ENCODE results near the gene GADL1. TPM values are rescaled to one million over a fixed set of nuclear protein-coding genes. Genes with fewer than 3 reads are reported as not detected.

The GADL1 gene
- total RNA-seq, 1 experiment from 2014 or later: not detected

- intact Hi-C loops (cut with micrococcal nuclease): no loop called here
- CTCF ChIA-PET: no interaction called here
- Histone ChIP-seq H2AFZ (ENCODE audit: low read depth, low read length, poor library complexity, severe bottlenecking) (no peak overlapping the region), H3K27ac (ENCODE audit: low read depth, low read length) (no peak overlapping the region), H3K9me3 (ENCODE audit: control insufficient read depth in 1 of 2, insufficient read depth in 1 of 2, low read depth in 1 of 2, low read length in 2 of 2) (no peaks in the 10 kb centered on the region), H3K4me1 (ENCODE audit: control insufficient read depth in 1 of 2, insufficient read depth in 2 of 2, low read length in 2 of 2) (peaks cover 0 to 9% of the 10 kb centered on the region in 2 experiments; a peak in 1 of 4 replicates), H3K9ac (ENCODE audit: low read length) (no peak overlapping the region), H3K79me2 (ENCODE audit: insufficient read depth, low read length) (no peaks in the 10 kb centered on the region), H3K36me3 (ENCODE audit: control insufficient read depth in 1 of 2, insufficient read depth in 2 of 2, low read length in 2 of 2) (no peaks in the 10 kb centered on the region), H3K4me2 (ENCODE audit: low read length) (no peak overlapping the region), H4K20me1 (ENCODE audit: insufficient read depth) (no peaks in the 10 kb centered on the region), H3K27me3 (ENCODE audit: insufficient read depth, low read length) (peaks cover 10% of the 10 kb centered on the region), H3K9me2 (ENCODE audit: insufficient read depth) (no peaks in the 10 kb centered on the region), H3K4me3 (replicated peaks in 1 of 2; ENCODE audit: low read depth in 1 of 2, low read length in 2 of 2) (no peak overlapping the region)
- BruUV-seq (replicated peaks): no TSS peak
- TF ChIP-seq EZH2 (IDR thresholded peaks at IDR 0.05) (no peak), EZH2phosphoT487 (IDR thresholded peaks at IDR 0.05; ENCODE audit: borderline replicate concordance) (no peak), REST (IDR thresholded peaks at IDR 0.05; ENCODE audit: low read depth) (no peak)
- POLR2A ChIA-PET: no interaction called here
- DNase-seq (ENCODE audit: low read depth, low spot score) (no peak), ATAC-seq (no peak)
- RAD21 ChIA-PET (ENCODE audit: low non-redundant PET in 1 of 2, low total read pairs in 2 of 2, uncharacterized antibody in 2 of 2, unreplicated experiment in 2 of 2): interaction anchor here in 1 of 2 experiments (0.6 kb wide), 1 partner anchor 712 kb away, joined by 8 read pairs; no protein-coding TSS in a partner anchor
Measured at GRCh38 chr3:30890907-30891306, 3.6 kb downstream of the GADL1 start.

GRCh38 chr3:30886888-30887287 lies 7.6 kb downstream of the GADL1 start:
- no peak overlapping the region for H2AFZ ChIP-seq (ENCODE audit: low read depth, low read length, poor library complexity, severe bottlenecking)
- no peaks in the 10 kb centered on the region for H3K9me2 ChIP-seq (ENCODE audit: insufficient read depth)
- no peak overlapping the region for H3K4me3 ChIP-seq (replicated peaks in 1 of 2; ENCODE audit: low read depth in 1 of 2, low read length in 2 of 2)
- no peak for DNase-seq (ENCODE audit: low read depth, low spot score)
- intact Hi-C loops (cut with micrococcal nuclease): no loop called here
- POLR2A ChIA-PET: no interaction called here
- H4K20me1 ChIP-seq (ENCODE audit: insufficient read depth): no peaks in the 10 kb centered on the region
- no peak overlapping the region for H3K4me2 ChIP-seq (ENCODE audit: low read length)
- RAD21 ChIA-PET (ENCODE audit: low non-redundant PET in 1 of 2, low total read pairs in 2 of 2, uncharacterized antibody in 2 of 2, unreplicated experiment in 2 of 2): no interaction called here
- CTCF ChIA-PET: no interaction called here
- no peaks in the 10 kb centered on the region for H3K4me1 ChIP-seq (ENCODE audit: control insufficient read depth in 1 of 2, insufficient read depth in 2 of 2, low read length in 2 of 2)
- H3K27me3 ChIP-seq (ENCODE audit: insufficient read depth, low read length): no peaks in the 10 kb centered on the region
- H3K79me2 ChIP-seq (ENCODE audit: insufficient read depth, low read length): no peaks in the 10 kb centered on the region
- BruUV-seq (replicated peaks): no TSS peak
- no peaks in the 10 kb centered on the region for H3K36me3 ChIP-seq (ENCODE audit: control insufficient read depth in 1 of 2, insufficient read depth in 2 of 2, low read length in 2 of 2)
- no peak for ATAC-seq
- H3K27ac ChIP-seq (ENCODE audit: low read depth, low read length): no peak overlapping the region
- H3K9me3 ChIP-seq (ENCODE audit: control insufficient read depth in 1 of 2, insufficient read depth in 1 of 2, low read depth in 1 of 2, low read length in 2 of 2): no peaks in the 10 kb centered on the region
- no peak overlapping the region for H3K9ac ChIP-seq (ENCODE audit: low read length)
- no peak for TF ChIP-seq SIN3A (IDR thresholded peaks at IDR 0.05; ENCODE audit: low read depth)
- TF ChIP-seq ZFX (IDR thresholded peaks at IDR 0.05): no peak
- TF ChIP-seq SP1 (IDR thresholded peaks at IDR 0.05; ENCODE audit: low read depth): no peak
- TF ChIP-seq EZH2phosphoT487 (IDR thresholded peaks at IDR 0.05; ENCODE audit: borderline replicate concordance): no peak
- no peak for TF ChIP-seq CTCF (IDR thresholded peaks at IDR 0.05 in 2 of 3, conservative IDR thresholded peaks at IDR 0.05 in 1 of 3; ENCODE audit: borderline replicate concordance in 1 of 3, insufficient read depth in 1 of 3, low read depth in 2 of 3, low read length in 2 of 3)
- no peak for TF ChIP-seq YY1 (IDR thresholded peaks at IDR 0.05; ENCODE audit: extremely low read depth, insufficient replicate concordance, low read depth, low read length)
- no peak for TF ChIP-seq REST (IDR thresholded peaks at IDR 0.05; ENCODE audit: low read depth)
- no peak for TF ChIP-seq EZH2 (IDR thresholded peaks at IDR 0.05)
- no peak for TF ChIP-seq ZNF274 (IDR thresholded peaks at IDR 0.05; ENCODE audit: low read depth, low read length)
- TF ChIP-seq ELF1 (IDR thresholded peaks at IDR 0.05; ENCODE audit: borderline replicate concordance, low read depth): no peak
